HL-60 (cell line): ENCODE results near the gene RILPL2.
"Not testable (repeated sequence)": the region's sequence is repeated elsewhere in the genome, so short reads cannot be mapped to it uniquely, and the experiment has no call there.

ENCODE experiments used
- DNase-seq, 2 experiments: peaks; one replicate each; pipeline ENCODE4 v3.0.0-alpha.2; 2010 to 2020; ENCODE audit warnings: low read depth in 1 of 2, low spot score in 1 of 2
- H3K27ac ChIP-seq: fragments of 250-450 bp; sonication (Bioruptor Pico); replicated peaks from 2 replicates; pipeline ENCODE4 v1.5.1; 2020; ENCODE audit warnings: mild to moderate bottlenecking, moderate library complexity
- H3K27me3 ChIP-seq: fragments of 250-450 bp; sonication (Bioruptor Pico); 2 replicates; pipeline ENCODE4 v1.5.1; 2021; ENCODE audit warnings: mild to moderate bottlenecking, moderate library complexity; ENCODE audit not compliant: insufficient read depth, poor library complexity, severe bottlenecking
- H3K4me3 ChIP-seq: replicated peaks from 2 replicates; pipeline ENCODE4 v1.5.1; 2011; ENCODE audit warnings: mild to moderate bottlenecking, control low read depth, low read length; ENCODE audit not compliant: insufficient read depth
- CTCF ChIP-seq: IDR thresholded peaks from one replicate; pipeline ENCODE4 v1.5.1; 2011; ENCODE audit warnings: low read length, control low read depth, inconsistent platforms; ENCODE audit not compliant: insufficient read depth
- GABPA ChIP-seq: IDR thresholded peaks from 2 replicates; pipeline ENCODE4 v1.6.1; 2012; ENCODE audit warnings: low read depth
- POLR2AphosphoS5 ChIP-seq: IDR thresholded peaks from 2 replicates; pipeline ENCODE4 v1.6.1; 2012; ENCODE audit warnings: low read depth
- REST ChIP-seq: IDR thresholded peaks from 2 replicates; pipeline ENCODE4 v1.6.1; 2012; ENCODE audit warnings: low read depth; ENCODE audit not compliant: insufficient replicate concordance
- SPI1 ChIP-seq: IDR thresholded peaks from 2 replicates; pipeline ENCODE4 v1.6.1; 2012; ENCODE audit warnings: low read depth, mild to moderate bottlenecking, borderline replicate concordance

The RILPL2 gene

GRCh38 chr12:123453165-123453564 lies 16.7 kb upstream of the RILPL2 start:
- TF ChIP-seq POLR2AphosphoS5 = no peak
- TF ChIP-seq SPI1 = no peak
- no peak for TF ChIP-seq CTCF
- no peak for TF ChIP-seq REST
- TF ChIP-seq GABPA = no peak
- Histone ChIP-seq H3K27me3 (no peaks in the 10 kb centered on the region), H3K4me3 (no peak overlapping the region), H3K27ac (no peak overlapping the region)
- DNase-seq = no peak

- not testable (repeated sequence) for H3K27me3 ChIP-seq, DNase-seq, H3K27ac ChIP-seq, H3K4me3 ChIP-seq
Measured at GRCh38 chr12:123452276-123452550, 15.7 kb upstream of the RILPL2 start.

GRCh38 chr12:123450636-123451035 lies 14.2 kb upstream of the RILPL2 start:
- TF ChIP-seq REST (no peak), CTCF (no peak), POLR2AphosphoS5 (no peak), SPI1 (no peak), GABPA (no peak)
- Histone ChIP-seq H3K27me3 (no peaks in the 10 kb centered on the region), H3K4me3 (no peak overlapping the region), H3K27ac (no peak overlapping the region)
- DNase-seq = no peak

GRCh38 chr12:123449856-123450255 lies 13.4 kb upstream of the RILPL2 start:
- Histone ChIP-seq H3K27ac (peak overlapping the region; percentile 96), H3K27me3 (no peaks in the 10 kb centered on the region), H3K4me3 (no peak overlapping the region)
- TF ChIP-seq POLR2AphosphoS5 (no peak), SPI1 (no peak), REST (no peak), GABPA (no peak), CTCF (no peak)
- no peak for DNase-seq
